ENCODE results near the gene MMD2. TPM values are rescaled to one million over a fixed set of nuclear protein-coding genes. Genes with fewer than 3 reads are reported as not detected.

Gene MMD2
- total and polyA plus RNA-seq, 12 donors: not detected

DNA sequence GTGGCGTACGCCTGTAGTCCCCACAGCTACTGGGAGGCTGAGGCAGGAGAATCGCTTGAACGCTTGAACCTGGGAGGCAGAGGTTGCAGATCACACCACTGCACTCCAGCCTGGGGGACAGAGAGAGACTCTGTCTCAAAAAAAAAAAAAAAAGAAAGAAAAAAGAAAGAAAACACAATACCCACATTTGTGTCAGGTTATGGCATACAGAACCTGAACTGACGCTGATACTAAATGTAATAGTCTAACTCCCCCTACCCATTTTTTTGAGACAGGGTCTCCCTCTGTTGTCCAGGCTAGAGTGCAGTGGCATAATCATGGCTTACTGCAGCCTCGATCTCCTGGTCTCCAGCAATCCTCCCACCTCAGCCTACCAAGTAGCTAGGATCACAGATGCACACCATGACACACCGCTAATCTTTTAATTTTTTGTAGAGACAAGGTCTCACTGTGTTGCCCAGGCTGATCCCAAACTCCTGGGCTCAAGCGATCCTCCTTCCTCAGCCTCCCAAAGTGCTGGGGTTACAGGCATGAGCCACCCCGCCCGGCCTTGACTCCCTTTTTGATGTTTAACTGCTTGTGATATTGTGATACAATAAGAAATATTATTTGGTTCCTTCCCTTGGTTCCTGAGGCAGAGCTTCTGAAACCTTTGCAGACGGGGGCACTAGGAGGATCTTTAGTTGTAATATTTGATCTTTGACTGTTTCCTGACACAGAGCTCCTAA, 6.5 kb upstream of the MMD2 start:
- 86 to 88% methylated on average over 11 of the region's 11 CpGs for WGBS, 2 donors
- Histone ChIP-seq H3K4me3 (no peak overlapping the region), H3K27me3 (peaks cover 0 to 34% (median 26%) of the 10 kb centered on the region in 7 donors), H3K9me3 (no peaks in the 10 kb centered on the region), H3K27ac (no peak overlapping the region), H3K36me3 (no peaks in the 10 kb centered on the region), H3K4me1 (no peaks in the 10 kb centered on the region)
- no peak for DNase-seq
- intact Hi-C loops (cut with DNase I): no loop called here
- TF ChIP-seq, protein P1, sequence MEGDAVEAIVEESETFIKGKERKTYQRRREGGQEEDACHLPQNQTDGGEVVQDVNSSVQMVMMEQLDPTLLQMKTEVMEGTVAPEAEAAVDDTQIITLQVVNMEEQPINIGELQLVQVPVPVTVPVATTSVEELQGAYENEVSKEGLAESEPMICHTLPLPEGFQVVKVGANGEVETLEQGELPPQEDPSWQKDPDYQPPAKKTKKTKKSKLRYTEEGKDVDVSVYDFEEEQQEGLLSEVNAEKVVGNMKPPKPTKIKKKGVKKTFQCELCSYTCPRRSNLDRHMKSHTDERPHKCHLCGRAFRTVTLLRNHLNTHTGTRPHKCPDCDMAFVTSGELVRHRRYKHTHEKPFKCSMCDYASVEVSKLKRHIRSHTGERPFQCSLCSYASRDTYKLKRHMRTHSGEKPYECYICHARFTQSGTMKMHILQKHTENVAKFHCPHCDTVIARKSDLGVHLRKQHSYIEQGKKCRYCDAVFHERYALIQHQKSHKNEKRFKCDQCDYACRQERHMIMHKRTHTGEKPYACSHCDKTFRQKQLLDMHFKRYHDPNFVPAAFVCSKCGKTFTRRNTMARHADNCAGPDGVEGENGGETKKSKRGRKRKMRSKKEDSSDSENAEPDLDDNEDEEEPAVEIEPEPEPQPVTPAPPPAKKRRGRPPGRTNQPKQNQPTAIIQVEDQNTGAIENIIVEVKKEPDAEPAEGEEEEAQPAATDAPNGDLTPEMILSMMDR (IDR thresholded peaks at IDR 0.05): no peak
- ATAC-seq: no peak

DNA sequence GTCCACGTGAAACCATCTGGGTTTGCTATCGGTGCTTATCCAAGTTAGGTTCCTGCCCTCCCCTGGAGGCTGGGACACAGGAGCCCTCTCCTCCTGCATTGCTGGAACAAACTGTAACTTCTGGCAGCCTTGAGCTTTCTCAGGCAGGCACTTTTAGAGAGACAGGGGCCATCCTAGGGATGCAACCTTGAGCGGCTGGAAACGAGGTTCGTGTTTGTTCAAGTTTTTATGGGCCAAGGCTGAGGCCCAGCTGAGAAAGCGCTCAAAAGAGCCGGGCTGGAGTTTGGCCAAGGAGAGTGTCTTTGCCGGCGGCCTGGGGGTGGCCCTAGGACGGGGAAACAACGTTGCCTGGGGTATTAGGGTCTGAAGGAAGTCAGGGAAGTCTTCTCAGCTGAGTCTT, 5.5 kb upstream of the MMD2 start:
- intact Hi-C loops (cut with DNase I): no loop called here
- TF ChIP-seq, protein P1 (IDR thresholded peaks at IDR 0.05): no peak
- Histone ChIP-seq H3K4me3 (no peak overlapping the region), H3K4me1 (no peaks in the 10 kb centered on the region), H3K27ac (no peak overlapping the region), H3K9me3 (no peaks in the 10 kb centered on the region), H3K27me3 (peaks cover 0 to 39% (median 31%) of the 10 kb centered on the region in 7 donors), H3K36me3 (no peaks in the 10 kb centered on the region)
- 62 to 64% methylated on average over 11 of the region's 11 CpGs for WGBS, 2 donors
- DNase-seq: no peak
- no peak for ATAC-seq

DNA sequence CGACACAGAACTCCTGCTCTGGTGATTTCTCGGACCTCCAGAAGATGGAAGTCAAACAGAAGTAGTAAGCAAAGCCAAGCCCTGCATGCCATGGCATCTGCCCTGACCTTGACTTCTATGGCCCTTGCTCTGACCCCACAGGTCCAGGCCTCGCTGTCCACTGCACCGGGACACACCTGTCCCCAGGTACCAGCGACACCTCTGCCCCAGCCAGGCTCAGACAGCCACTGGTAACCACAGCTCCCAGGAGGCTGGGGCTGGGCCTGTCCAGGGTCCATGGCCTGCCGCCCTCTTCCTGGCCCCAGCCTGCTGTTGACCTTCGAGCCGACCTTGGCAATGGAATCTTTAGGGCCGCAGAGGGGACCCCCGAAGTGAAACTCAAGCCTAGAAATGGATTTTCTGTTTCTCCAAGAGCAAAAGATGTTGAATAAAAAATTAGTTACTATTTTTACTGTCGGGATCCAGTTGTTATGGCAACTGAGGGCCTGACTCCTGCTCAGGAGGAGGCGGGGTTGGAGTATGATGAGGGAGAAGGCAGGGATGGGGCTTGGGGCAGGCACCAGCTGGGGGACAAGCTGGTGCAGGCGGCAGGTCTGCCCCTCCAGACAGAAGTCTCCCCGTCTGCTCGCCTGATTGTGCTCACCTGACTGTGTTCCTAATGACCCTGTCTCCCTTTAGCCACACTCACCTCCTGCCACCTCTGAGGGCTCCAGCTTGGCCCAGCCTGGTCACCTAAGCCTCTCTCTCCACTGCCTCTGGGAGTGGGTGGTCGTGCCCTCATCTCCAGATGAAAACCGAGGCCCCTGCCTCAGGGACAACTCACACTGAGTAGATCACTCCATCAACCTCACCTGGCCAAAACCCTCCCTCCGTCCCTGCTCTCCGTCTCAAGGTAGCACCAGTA, 4.1 kb upstream of the MMD2 start:
- H3K9me3 ChIP-seq: no peaks in the 10 kb centered on the region
- H3K27ac ChIP-seq: no peak overlapping the region
- ATAC-seq (no peak), DNase-seq (no peak)
- H3K4me3 ChIP-seq: no peak overlapping the region
- H3K27me3 ChIP-seq: peaks cover 7 to 53% (median 42%) of the 10 kb centered on the region in 7 donors
- no peaks in the 10 kb centered on the region for H3K36me3 ChIP-seq
- intact Hi-C loops (cut with DNase I): no loop called here
- TF ChIP-seq, protein P1 (IDR thresholded peaks at IDR 0.05): no peak
- peaks cover 0 to 7% (median 4%) of the 10 kb centered on the region in 9 donors for H3K4me1 ChIP-seq
- 76 to 83% methylated on average over 19 of the region's 19 CpGs for WGBS, 2 donors

DNA sequence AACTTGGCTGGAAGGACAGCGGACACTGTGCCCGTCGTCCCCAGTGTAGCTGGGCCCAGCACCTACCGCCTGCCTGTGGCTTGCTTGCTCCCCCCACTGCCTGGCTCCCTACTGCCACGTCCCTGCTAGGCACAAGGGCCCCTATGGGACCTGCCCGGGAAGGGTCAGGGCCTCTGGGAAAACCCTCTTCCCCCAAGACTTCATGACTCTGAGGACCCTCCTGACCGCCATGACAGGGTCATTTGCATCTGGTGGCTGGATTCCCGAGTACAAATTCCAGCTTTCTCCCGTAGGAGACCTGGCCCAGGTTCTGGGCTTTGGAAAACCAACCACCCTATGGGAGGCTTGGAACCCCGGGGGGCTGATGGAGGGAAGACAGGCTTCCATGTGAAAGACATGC, 1.4 kb upstream of the MMD2 start:
- Histone ChIP-seq H3K4me3 (no peak overlapping the region), H3K4me1 (peaks cover 0 to 7% (median 4%) of the 10 kb centered on the region in 9 donors), H3K27ac (no peak overlapping the region), H3K36me3 (no peaks in the 10 kb centered on the region), H3K9me3 (no peaks in the 10 kb centered on the region), H3K27me3 (peaks cover 7 to 80% (median 65%) of the 10 kb centered on the region in 7 donors)
- intact Hi-C loops (cut with DNase I): no loop called here
- DNase-seq: no peak
- no peak for ATAC-seq
- WGBS, 2 donors: 56 to 68% methylated on average over 10 of the region's 10 CpGs
- TF ChIP-seq, protein P1 (IDR thresholded peaks at IDR 0.05): no peak

All from heart right ventricle (tissue), 16 donors.